WTC11 (cell line): Measurements from ENCODE around the gene CA5B. TPM values are rescaled to one million over a fixed set of nuclear protein-coding genes. Genes with fewer than 3 reads are reported as not detected.

Source experiments
- ATAC-seq: fragments of 200-7000 bp; cut with Tn5 transposase; 2 replicates; pipeline ENCODE4 v1.10.0; 2021; ENCODE audit warnings: mild to moderate bottlenecking, moderate library complexity
- CTCF ChIA-PET: fragments of 300-600 bp; sonication (Branson Sonifier 250); formaldehyde crosslinking; loops from one replicate; lab custom pipeline; 2021; ENCODE audit warnings: antibody characterized with exemption; lab: Charles Lee
- POLR2A ChIA-PET: fragments of 350-600 bp; sonication (Branson Sonifier 250); formaldehyde crosslinking; loops from one replicate; lab custom pipeline; 2021; ENCODE audit warnings: antibody characterized with exemption; lab: Charles Lee
- DNase-seq: peaks from one replicate; pipeline ENCODE4 v3.0.0; 2021; ENCODE audit warnings: low spot score
- H3K27ac Mint-ChIP-seq: 2 replicates; pipeline ENCODE4 v1.8.0; 2021; ENCODE audit warnings: mixed read lengths
- H3K27me3 Mint-ChIP-seq: 2 replicates; pipeline ENCODE4 v1.8.0; 2021; ENCODE audit warnings: low read depth, mild to moderate bottlenecking, moderate library complexity, mixed read lengths
- H3K36me3 Mint-ChIP-seq: 2 replicates; pipeline ENCODE4 v1.8.0; 2021; ENCODE audit warnings: mixed read lengths
- H3K4me1 Mint-ChIP-seq: 2 replicates; pipeline ENCODE4 v1.8.0; 2022; ENCODE audit warnings: mixed read lengths
- H3K4me3 Mint-ChIP-seq: 2 replicates; pipeline ENCODE4 v1.8.0; 2021; ENCODE audit warnings: mild to moderate bottlenecking, moderate library complexity, mixed read lengths
- H3K9me3 Mint-ChIP-seq: 2 replicates; pipeline ENCODE4 v1.8.0; 2021; ENCODE audit warnings: mixed read lengths
- E2F5 ChIP-seq: sonication (generic); formaldehyde crosslinking; IDR thresholded peaks from 2 replicates; pipeline ENCODE4 v1.8.1; 2022; ENCODE audit warnings: mild to moderate bottlenecking, moderate library complexity, missing genetic modification reagents
- FOXK1 ChIP-seq: sonication (generic); formaldehyde crosslinking; IDR thresholded peaks from 2 replicates; pipeline ENCODE4 v1.8.0; 2022; ENCODE audit warnings: mild to moderate bottlenecking, moderate library complexity, missing genetic modification reagents
- GTF2I ChIP-seq: fragments of 250-450 bp; sonication (Bioruptor Pico); conservative IDR thresholded peaks from 2 replicates; pipeline ENCODE4 v1.4.0; 2021; ENCODE audit warnings: mild to moderate bottlenecking
- IRF1 ChIP-seq: sonication (generic); formaldehyde crosslinking; IDR thresholded peaks from 2 replicates; pipeline ENCODE4 v1.8.0; 2023; ENCODE audit warnings: missing genetic modification reagents
- IRF2 ChIP-seq: sonication (generic); formaldehyde crosslinking; IDR thresholded peaks from 2 replicates; pipeline ENCODE4 v1.8.0; 2022; ENCODE audit warnings: low read depth, missing genetic modification reagents, borderline replicate concordance
- JAZF1 ChIP-seq: fragments of 250-450 bp; sonication (Bioruptor Pico); IDR thresholded peaks from 2 replicates; pipeline ENCODE4 v1.9.0; 2021; ENCODE audit warnings: moderate library complexity, mild to moderate bottlenecking, inconsistent platforms
- JUN ChIP-seq: sonication (generic); formaldehyde crosslinking; IDR thresholded peaks from 2 replicates; pipeline ENCODE4 v1.8.0; 2023; ENCODE audit warnings: mild to moderate bottlenecking, missing genetic modification reagents
- NFE2L1 ChIP-seq: sonication (generic); formaldehyde crosslinking; IDR thresholded peaks from 2 replicates; pipeline ENCODE4 v1.8.1; 2023; ENCODE audit warnings: missing genetic modification reagents
- STAT6 ChIP-seq: sonication (generic); formaldehyde crosslinking; conservative IDR thresholded peaks from 2 replicates; pipeline ENCODE4 v1.8.1; 2023; ENCODE audit warnings: mild to moderate bottlenecking, low read depth, missing genetic modification reagents, moderate library complexity
- TEAD4 ChIP-seq: sonication (generic); formaldehyde crosslinking; IDR thresholded peaks from 2 replicates; pipeline ENCODE4 v1.8.0; 2022; ENCODE audit warnings: mild to moderate bottlenecking, missing genetic modification reagents
- USF1 ChIP-seq: sonication (generic); formaldehyde crosslinking; IDR thresholded peaks from 2 replicates; pipeline ENCODE4 v1.8.0; 2022; ENCODE audit warnings: mild to moderate bottlenecking, missing genetic modification reagents
- ZNF532 ChIP-seq: fragments of 250-450 bp; sonication (Bioruptor Pico); IDR thresholded peaks from 2 replicates; pipeline ENCODE4 v1.9.0; 2021; ENCODE audit warnings: mild to moderate bottlenecking, borderline replicate concordance
- ZSCAN18 ChIP-seq: fragments of 250-450 bp; sonication (Bioruptor Pico); IDR thresholded peaks from 2 replicates; pipeline ENCODE4 v2.1.2; 2022; ENCODE audit warnings: mild to moderate bottlenecking, moderate library complexity
- total RNA-seq: library from RNA; stranded (reverse); gene quantifications from 3 replicates; pipeline ENCODE4 v1.2.3, GENCODE V29; 2021

Gene CA5B
- total RNA-seq, 1 experiment from 2014 or later: 9.0 TPM

- H3K27ac Mint-ChIP-seq: peak overlapping the region; percentile 91
- no peaks in the 10 kb centered on the region for H3K36me3 Mint-ChIP-seq
- no peak for TF ChIP-seq IRF2 (CRISPR knock-in tag)
- no peak for TF ChIP-seq ZSCAN18
- no peak for TF ChIP-seq FOXK1 (CRISPR knock-in tag)
- TF ChIP-seq STAT6: no peak
- TF ChIP-seq TEAD4 (CRISPR knock-in tag): no peak
- TF ChIP-seq GTF2I (CRISPR knock-in tag): no peak
- TF ChIP-seq USF1 (CRISPR knock-in tag): no peak
- no peak for TF ChIP-seq ZNF532 (CRISPR knock-in tag)
- no peak for TF ChIP-seq JAZF1
- no peak for TF ChIP-seq JUN
- no peak for TF ChIP-seq E2F5 (CRISPR knock-in tag)
- H3K4me1 Mint-ChIP-seq: peaks cover 17% of the 10 kb centered on the region
- no peak overlapping the region for H3K4me3 Mint-ChIP-seq
- no peaks in the 10 kb centered on the region for H3K27me3 Mint-ChIP-seq
- H3K9me3 Mint-ChIP-seq: no peaks in the 10 kb centered on the region
- peak; percentile 73 for ATAC-seq
- ChIA-PET POLR2A (no interaction called here), CTCF (no interaction called here)
- DNase-seq: no peak
Measured at GRCh38 chrX:15718283-15718970, 19.6 kb upstream of the CA5B start.

GRCh38 chrX:15719324-15719968 lies 18.6 kb upstream of the CA5B start:
- TF ChIP-seq NFE2L1 (CRISPR knock-in tag): no peak
- TF ChIP-seq IRF1: no peak
- TF ChIP-seq, all 79 proteins: peak for 0
- H3K4me3 Mint-ChIP-seq: no peak overlapping the region
- H3K27me3 Mint-ChIP-seq: no peaks in the 10 kb centered on the region
- ATAC-seq (no peak), DNase-seq (no peak)
- peaks cover 17% of the 10 kb centered on the region for H3K4me1 Mint-ChIP-seq
- H3K36me3 Mint-ChIP-seq: no peaks in the 10 kb centered on the region
- H3K27ac Mint-ChIP-seq: no peak overlapping the region; the same call in 1 of the 2 replicates
- CTCF ChIA-PET: no interaction called here
- H3K9me3 Mint-ChIP-seq: no peaks in the 10 kb centered on the region
- POLR2A ChIA-PET: no interaction called here
